Fibroblast of upper back skin (primary cell): ENCODE measurements around the gene RPTN.
A peak's percentile ranks its signal among the peaks of the same experiment; 100 is the strongest.

Source experiments
- DNase-seq: peaks from one replicate; pipeline ENCODE4 v3.0.0-alpha.2; 2013

The RPTN gene, protein sequence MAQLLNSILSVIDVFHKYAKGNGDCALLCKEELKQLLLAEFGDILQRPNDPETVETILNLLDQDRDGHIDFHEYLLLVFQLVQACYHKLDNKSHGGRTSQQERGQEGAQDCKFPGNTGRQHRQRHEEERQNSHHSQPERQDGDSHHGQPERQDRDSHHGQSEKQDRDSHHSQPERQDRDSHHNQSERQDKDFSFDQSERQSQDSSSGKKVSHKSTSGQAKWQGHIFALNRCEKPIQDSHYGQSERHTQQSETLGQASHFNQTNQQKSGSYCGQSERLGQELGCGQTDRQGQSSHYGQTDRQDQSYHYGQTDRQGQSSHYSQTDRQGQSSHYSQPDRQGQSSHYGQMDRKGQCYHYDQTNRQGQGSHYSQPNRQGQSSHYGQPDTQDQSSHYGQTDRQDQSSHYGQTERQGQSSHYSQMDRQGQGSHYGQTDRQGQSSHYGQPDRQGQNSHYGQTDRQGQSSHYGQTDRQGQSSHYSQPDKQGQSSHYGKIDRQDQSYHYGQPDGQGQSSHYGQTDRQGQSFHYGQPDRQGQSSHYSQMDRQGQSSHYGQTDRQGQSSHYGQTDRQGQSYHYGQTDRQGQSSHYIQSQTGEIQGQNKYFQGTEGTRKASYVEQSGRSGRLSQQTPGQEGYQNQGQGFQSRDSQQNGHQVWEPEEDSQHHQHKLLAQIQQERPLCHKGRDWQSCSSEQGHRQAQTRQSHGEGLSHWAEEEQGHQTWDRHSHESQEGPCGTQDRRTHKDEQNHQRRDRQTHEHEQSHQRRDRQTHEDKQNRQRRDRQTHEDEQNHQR

GRCh38 chr1:152159144-152159543 is at the start of gene RPTN:
Gene RPTN (minus strand): TSS chr1:152159228. CDS start chr1:152157889, 1,339 bp downstream.
- no peak for DNase-seq

DNA sequence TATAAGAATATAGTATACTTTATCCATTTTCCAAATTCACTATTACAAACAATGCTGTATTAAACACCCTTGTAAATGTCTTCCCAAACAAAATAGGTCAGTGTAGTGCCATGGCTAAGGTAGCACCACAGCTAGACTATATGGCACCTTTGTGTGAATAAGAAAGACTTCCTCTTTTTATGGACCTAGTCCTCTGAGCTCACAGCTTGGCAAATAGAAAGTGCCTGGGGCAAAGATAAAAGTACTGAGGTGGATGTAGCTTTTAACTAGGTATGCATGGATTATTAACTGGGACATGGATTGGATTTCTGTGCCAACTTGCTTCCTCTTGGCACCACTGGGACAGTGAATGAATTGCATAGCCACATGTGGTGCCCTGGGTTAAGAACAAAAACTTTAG is 40.0 kb upstream of the RPTN start:
- DNase-seq, result no peak

- DNase-seq, result no peak
Observed at GRCh38 chr1:152197361-152197941, 38.4 kb upstream of the RPTN start.

DNA sequence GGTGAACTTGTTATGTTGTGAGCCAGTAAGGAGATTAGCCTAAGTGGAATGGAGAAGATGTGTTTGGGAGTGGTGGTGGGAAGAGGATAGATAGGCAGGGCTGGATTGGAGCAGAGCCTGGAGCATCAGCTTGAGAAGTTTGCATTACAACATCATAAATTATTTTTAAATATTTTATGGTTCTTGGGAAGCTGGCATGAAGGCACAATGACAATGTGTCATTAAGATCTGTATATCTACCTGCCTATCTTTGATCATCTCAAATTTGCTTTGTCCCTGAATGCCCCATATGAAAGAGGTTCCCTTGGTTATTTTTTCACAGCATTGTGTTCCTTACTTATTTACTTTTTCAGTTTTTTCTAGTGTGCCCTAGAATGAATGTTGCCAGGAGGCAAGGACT is 32.7 kb upstream of the RPTN start:
- no peak for DNase-seq

DNA sequence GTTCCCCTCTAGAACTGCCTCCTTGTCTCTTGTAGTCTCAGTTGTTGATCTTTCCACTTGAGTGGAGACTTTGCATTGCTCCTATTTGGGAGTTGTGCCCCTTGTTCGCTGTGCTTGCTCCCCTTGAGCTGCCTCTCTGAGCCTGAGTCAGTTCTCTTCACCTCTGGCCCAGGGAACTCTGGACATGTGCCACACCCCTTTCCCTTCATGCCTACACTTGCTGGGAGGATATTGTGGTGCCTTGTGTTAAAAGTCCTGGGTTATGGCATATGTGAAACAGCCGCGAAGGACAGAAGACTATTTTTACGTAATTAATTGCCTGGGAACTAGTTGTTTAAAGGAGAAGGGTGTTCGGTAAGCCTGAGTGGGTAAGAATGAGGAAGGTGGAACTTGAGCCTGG is 32.2 kb upstream of the RPTN start:
- DNase-seq, result no peak

DNA sequence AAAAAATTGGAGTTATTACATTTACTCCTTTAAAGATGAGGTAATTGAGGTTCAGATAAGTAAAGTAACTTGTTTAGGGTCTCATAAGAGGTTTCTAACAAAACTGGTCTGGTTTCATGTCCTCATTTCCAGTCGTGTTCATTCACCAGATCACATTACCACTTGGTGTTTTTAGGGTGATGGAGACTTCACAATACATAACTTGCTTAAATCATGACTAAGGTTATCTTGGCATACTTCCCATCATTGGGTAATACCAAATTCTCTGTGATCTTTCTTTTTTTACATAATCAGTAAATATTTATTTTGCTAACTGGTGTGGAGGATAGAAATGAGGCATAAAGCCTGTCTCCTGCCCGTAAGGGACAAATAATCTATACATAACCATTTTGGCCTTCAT is 31.6 kb upstream of the RPTN start:
- DNase-seq, result peak; percentile 23

DNA sequence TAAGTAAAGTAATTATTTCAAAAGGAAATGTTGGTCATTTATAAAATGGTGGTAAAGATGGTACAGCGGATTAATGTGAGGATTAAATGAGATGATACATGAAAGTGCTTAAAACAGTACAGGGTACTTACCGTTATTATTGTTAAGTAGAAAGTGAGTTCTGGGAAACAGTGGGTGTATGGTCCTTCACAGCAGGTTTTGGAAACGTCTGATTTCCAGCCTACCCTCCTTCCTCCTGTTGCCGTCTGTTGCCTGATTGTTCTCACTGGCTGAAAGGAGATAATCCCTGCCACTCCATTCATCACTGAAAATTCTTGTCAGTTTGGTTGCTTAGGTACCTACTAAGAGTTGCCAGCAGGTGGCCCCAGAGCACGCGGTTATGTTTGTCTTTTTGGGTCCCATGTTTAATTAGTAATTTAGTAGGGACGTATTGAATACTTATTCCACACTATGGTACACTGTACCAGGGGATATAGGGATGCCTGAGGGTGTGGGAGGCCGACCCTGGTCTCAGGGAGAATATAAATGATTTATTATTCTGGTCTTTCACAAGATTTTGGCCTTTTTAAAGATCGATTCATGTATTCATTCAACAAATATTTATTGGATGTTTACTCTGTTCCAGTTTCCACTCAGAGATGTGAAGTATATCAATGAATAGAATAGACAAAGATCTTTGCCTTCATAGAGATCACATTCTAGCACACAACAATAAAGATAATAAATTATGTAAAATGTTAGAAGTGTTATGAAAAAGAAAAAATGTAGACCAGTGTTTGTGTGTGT is 30.8 kb upstream of the RPTN start:
- DNase-seq, result peak; percentile 55

GRCh38 chr1:152188673-152189591 is 29.9 kb upstream of the RPTN start:
- DNase-seq, result peak; percentile 47

- no peak for DNase-seq
Observed at GRCh38 chr1:152186556-152187285, 27.7 kb upstream of the RPTN start.

DNA sequence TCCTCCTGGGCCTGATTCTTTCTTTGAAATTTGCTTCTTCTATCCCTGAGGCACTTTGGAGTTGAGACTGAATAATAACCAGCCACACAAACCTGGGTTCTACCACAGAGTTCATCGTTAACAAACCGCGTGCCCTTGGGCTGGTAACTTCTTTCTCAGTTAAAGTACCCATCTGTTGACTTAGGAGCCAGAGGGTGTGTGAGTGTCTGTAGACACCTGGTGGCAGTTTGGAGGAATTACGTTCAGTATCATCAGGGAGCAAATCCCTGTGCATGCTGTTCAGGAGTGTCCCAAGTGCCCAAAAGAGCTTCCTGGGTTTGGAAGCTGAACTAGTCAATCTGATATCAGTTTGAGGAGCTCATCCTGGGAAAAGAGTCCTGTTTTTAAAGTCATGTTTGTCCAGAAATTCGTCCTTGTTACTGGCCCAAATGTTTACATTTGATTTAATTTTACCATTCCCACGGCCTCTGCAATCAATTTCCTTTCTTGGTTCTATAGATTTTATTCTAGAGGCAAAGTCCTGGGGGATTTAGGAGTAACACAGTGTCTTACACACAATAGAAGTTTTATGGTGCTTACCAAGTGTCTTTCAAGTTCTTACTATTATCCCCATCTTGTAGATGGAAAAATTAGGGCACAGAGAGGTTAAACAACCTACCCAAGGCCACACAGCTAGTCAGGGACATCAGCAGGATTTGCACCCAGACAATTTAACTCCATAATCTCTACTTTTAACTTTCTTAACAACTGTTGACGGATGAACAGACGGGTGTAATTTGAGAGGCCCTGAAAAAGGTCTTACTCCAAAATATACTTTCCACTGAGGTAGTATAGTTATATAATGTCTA is 26.7 kb upstream of the RPTN start:
- DNase-seq, result peak; percentile 67

- DNase-seq, result peak; percentile 74
Observed at GRCh38 chr1:152182944-152183361, 23.9 kb upstream of the RPTN start.

- peak; percentile 13 for DNase-seq
Observed at GRCh38 chr1:152182431-152182830, 23.4 kb upstream of the RPTN start.

- DNase-seq, result peak; percentile 26
Observed at GRCh38 chr1:152179566-152179965, 20.5 kb upstream of the RPTN start.

DNA sequence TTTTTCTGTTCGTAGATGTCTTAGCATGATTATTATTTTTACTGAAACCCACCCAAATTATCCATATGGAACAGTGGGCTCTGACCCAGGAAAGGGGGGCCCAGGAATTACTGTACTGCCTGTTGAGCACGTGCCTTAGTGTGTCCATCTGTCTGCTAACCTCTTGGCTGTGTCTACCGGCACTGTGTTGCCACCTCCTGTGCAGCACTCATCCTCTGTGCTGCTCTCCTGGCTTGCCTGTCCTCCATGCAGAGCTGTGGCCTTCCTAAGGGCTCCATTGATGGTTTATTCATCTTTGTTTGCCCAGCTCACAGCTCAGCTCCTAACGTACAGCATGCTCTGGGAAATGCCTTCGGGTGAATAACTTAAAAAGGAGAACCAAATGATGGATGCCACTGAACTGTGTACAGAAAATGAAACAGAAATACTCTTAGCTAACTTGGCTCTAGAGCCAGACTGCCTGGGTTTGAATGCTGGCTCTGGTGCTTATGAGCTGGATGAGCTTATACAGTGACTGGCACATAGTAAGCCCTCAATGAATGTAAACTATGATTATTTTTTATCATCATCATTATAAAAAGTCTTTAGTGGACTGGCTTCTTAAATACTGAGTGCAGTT is 11.4 kb upstream of the RPTN start:
- no peak for DNase-seq

- DNase-seq, result no peak
Observed at GRCh38 chr1:152169366-152170025, 10.5 kb upstream of the RPTN start.

- no peak for DNase-seq
Observed at GRCh38 chr1:152168535-152168868, 9.5 kb upstream of the RPTN start.

- peak; percentile 72 for DNase-seq
Observed at GRCh38 chr1:152167835-152168534, 9.0 kb upstream of the RPTN start.

DNA sequence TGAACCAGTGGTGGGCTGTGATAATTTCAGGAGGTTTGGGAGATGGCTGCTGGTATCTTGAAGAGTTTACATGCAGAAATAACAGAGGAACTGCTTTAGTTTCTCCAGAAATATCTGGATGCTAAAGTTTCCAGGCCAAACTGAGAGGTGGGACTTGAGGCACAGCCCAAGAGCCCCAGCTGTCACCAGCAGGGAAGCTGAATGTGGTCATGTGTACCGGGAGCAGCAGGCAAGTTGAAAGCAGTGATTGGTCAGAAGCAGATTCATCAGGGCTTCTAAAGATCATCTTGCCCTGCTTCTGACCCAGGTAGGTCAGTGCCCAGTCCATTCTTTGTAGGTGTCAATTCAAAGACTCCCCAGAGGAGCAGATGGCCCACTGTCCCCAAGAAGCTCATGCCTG is 7.9 kb upstream of the RPTN start:
- no peak for DNase-seq
